ENCODE results near the gene CPED1.
"Not testable (repeated sequence)": the region's sequence is repeated elsewhere in the genome, so short reads cannot be mapped to it uniquely, and the experiment has no call there.

CPED1 gene

DNA sequence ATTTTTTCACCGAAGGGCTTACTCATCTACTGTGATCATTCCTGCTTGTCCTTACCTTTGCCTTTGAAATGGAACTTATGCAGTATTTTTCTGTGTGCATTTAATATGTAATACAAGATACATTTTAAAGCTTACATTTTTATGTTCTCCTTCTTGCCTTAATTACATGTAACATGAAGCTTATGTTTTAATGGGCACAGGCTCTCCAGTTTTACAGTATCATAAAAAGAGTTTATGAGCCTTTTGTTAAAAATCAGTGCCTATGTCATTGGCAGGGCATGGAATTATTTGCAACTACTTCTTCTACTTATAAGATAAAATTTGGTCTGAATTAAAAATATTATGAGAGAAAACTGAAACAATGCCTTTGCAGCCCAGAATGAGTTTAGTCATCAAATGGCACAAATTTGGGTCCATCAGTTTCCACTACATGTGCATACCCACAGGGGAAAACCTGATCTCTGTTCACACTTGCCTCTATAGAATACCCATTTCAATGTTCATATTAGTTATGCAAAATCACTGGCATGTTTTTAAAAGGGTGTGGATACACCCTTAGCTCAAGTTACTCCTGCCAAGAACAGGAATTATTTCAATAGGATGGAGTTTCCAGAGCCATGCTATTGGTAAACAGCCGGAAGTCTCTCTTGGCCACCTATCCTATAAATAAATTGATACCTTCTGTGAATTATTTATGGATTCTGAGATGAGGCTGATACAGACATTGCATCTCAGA, 312.3 kb downstream of the CPED1 start:
- no peak for DNase-seq

DNA sequence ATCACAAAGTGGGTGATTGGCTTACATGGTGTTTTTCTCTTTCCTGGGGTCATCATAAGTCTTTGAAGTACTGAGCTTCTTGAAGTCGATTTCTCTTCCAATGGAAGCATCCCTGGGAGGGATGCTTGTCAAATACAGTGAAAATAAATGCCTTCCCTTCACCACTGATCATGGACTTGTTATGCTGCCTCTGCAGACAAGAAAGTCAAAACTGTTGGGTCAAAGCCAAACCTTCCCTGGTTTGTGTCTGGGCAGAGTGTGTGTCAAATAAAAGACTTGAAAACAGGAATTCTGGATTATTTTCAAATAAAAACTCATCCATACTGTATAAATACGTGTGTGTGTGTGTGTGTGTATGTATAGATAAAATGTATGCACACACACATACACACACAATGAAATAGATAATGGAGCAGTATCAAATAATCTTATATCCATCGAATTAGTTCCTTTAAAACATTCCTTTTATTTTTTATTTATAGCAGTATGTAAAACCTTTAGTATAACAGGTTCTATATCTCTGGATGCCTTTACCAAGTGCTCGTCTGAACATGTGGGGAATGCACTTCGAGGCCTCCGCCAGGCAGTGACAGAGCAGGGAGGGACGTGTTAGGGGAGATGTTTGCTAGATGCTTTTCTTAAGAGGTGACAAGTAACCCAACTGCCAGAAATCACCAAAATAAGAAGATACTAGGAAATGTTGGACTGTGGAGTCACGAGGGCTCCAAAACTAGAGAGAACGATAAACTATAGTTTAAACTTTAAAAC, 313.1 kb downstream of the CPED1 start:
- no peak for DNase-seq

DNA sequence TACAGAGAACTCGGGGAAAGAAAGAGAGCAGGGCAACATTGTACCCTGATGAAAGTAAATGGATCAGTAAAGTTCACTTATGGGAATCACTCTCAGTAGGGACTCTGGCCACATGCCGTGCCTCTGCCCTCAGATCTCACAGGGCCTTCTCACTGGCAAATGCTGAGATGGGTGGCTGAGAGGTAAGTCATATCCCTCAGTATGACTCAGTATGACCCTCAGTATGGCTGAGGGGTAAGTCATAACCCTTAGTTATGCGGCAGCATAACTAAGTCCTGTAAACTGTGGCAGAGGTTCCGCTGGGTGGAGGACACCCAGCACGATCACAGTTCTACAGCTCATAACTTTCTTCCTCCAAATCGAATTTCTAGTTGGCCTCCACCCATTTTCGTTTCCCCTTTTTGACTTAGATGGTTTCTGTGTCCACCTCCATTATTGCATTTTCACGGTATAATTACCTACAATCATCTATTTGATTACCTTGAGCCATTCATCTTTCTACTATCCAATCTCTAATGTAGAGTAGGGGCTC, 313.8 kb downstream of the CPED1 start:
- DNase-seq: no peak

DNA sequence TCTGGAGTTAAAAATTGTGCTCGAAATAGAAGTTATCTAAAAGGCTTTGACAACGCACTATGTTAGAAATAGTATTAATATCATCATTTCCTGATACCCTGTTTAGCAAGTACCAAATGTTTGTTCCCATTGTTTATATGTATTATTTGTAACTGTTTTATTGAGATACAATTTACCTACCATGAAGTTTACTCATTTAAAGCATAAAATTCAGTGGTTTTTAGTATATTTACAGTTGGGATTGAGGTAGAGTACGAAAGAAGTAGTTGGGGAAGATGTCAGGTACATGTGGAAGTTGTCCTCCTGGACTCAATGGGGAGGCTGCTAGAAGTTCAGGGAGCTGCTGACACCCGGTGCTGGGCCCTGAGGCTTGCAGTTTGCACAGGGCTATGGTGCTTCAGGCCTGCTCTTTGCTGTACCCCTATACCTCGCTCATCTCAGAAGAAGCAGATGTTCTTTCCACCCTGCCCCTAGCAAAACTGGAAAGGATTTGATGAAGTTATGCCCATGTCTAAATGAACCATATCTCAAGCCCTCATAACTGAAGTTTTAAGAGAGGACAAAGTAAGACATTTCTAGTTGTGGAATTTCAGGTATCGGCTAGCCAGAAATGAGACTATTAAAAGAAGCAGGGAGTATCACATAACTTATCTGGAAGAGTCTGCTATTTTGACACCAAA, 315.1 kb downstream of the CPED1 start:
- DNase-seq: no peak

DNA sequence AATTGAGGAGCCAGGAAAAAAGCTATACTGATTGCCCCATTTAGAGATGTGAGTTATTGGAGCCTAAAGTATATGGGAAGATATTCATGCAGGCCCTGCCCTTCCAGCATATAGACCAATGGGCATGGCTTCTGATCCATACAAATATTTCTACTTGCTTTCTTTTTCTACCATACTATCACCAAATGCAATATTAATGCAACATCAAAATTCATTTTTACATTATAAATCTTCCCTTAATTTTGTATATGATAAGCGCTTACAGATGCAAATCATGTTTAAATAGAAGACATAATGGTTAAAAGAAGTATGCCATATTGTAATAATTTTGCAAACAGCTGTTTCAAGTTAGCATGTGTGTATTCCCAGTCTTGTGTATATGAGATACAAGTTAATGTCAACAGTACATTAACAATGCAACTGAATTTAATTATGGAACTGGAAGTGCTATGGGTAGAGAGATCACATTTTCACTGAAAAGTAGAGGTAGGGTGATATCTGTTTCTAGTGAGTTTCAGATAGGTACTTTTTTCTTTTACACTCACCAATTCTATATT, 315.7 kb downstream of the CPED1 start:
- no peak for DNase-seq

DNA sequence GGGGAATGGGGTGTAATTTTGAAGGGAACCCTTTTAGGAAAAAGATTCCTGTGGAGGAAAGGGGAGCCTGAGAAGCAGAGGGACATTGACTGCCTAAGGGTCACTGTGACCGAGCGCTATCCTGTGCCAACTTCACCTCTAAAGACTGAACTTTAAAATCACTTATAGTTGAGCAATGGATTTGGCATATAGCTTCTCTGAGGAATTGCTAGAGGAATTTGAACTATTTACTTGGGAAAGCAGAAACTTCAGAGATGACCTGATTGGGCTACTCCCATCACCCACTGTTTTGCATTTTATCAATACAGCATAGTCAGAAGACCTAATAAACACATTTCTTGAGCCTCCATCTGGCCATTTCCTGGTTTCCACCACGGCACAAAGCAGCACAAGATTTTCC, 316.6 kb downstream of the CPED1 start:
- no peak for DNase-seq

DNA sequence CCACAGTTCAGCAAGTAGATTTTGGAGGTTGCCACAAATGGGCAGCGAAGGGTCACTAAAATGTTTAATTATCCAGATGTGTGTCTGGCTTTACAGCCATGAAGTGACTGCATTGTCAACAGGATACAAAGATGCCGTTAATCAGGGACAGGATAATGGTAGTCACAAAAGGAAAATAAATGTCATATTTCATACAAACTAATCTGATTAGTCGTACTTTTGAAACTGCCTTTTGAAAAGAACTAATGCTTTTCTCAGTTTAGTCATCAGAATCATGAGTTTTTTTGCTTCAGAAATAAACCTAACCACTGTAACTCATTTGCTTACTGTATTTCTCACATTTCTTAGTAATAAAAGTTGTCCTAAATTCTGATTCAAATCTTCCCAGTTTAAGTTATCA, 318.1 kb downstream of the CPED1 start:
- DNase-seq: no peak

DNA sequence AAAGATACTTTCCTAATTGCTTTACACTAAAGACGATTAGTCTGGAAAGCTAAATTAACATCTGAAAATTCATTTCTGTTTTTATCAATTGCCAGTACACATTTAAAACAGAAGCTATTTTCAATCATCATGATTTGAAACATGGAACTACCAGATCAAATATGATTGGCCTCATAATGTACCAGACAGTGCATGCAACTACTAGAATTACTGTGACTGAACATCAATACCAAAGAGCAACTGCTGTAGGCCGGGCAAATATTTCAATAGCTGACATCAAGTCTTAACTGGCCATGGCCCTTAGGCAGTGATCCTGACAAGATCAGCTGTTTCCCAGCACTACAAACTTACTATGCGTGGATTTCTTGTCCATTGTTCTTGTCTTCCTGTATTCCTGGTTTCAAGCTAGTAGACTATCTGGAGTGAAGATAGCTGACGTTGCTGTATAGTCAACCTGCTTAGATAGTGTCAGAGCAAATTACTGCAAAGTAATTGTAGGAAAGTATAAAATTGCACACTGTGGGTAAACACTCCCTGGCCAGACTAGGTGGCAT, 318.6 kb downstream of the CPED1 start:
- no peak for DNase-seq

DNA sequence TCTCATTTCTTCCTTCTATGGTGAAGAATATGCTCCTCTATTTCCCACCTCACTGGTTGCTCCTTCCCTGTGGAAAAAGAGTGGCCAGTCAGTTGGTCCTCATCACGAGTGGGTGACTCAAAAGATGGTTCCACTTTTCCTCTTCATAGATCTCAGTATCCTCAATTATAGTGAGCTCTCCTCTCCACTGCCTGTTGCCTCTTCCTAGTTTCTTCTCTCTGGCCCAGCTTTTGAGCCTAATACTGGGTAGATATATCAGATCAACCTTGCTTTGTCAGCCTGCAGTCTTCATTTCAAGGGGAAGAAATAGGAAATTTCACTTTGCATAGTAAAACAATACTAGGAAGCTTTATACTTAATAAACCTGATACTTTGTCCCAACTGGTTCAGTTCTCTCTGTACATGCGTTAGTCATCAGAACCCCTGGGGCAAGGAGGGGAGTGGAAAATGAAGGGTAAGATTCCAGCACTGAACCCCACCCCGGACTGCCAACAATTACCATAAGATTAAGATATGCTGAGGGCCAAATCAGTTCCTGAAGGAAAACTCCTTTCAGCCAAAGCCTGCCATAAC, 324.8 kb downstream of the CPED1 start:
- DNase-seq: no peak

DNA sequence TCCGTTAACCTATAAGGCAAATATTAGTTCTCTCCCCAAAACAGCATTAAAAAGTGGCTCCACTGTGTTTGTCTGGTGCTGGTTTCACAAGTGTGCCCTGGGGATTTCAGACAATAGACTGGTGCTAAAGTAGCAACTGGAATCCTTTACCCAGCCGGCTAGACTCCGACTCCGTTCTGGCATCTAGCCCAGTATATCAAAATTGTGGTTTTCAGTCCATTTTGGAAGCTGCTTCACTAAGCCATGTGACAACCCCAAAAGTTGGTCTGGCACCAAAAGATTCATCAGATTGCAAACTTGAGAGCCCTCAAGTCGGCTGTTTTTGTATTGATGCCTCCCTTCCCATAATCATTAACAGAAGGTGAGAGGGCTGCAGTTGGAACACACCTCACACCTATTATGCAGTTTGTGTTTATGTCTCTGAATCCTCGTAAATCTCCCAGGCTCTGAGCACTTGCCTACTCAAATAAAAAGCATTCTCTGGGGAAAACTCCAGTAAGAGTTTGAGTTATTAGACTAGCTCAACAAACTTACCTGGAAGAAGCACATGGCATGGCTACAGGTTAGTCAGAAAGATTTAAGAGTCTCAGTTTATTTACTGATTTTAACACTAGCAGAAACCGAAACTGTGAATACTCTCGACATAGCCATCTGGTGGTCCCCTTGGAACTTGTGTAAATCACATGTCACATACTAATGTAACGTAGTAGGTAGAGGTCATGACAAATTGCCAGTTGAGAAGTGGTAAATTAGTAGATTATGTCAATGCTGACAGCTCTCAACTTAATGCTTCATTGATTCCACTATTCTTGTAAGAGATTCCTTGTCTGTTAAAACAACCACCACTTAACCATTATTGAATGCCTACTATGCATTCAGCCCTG, 325.5 kb downstream of the CPED1 start:
- DNase-seq: no peak

DNA sequence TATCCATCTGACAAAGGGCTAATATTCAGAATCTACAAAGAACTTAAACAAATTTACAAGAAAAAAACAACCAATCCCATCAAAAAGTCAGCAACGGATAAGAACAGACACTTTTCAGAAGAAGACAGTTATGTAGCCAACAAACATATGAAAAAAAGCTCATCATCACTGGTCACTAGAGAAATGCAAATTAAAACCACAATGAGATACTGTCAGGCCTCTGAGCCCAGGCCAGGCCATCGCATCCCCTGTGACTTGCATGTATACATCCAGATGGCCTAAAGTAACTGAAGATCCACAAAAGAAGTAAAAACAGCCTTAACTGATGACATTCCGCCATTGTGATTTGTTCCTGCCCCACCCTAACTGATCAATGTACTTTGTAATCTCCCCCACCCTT, 326.7 kb downstream of the CPED1 start:
- DNase-seq: not testable (repeated sequence)

DNA sequence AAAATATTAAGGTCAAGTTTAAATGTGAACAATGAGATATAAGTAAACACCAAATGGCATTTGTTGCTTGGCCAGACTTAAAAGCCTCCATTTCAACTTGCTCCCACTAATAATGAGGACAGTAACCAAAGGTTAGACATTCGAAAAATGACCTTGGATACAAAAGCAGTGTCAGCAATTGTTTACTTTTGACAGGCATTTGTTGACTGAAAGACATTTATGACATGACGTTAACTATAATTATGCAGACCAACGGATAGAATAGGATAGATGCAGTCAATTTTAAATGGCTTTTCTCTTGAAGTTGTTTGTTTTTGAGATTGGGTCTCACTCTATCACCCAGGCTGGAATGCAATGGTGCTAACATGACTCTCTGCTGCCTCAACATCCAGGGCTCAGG, 333.9 kb downstream of the CPED1 start:
- no peak for DNase-seq

DNA sequence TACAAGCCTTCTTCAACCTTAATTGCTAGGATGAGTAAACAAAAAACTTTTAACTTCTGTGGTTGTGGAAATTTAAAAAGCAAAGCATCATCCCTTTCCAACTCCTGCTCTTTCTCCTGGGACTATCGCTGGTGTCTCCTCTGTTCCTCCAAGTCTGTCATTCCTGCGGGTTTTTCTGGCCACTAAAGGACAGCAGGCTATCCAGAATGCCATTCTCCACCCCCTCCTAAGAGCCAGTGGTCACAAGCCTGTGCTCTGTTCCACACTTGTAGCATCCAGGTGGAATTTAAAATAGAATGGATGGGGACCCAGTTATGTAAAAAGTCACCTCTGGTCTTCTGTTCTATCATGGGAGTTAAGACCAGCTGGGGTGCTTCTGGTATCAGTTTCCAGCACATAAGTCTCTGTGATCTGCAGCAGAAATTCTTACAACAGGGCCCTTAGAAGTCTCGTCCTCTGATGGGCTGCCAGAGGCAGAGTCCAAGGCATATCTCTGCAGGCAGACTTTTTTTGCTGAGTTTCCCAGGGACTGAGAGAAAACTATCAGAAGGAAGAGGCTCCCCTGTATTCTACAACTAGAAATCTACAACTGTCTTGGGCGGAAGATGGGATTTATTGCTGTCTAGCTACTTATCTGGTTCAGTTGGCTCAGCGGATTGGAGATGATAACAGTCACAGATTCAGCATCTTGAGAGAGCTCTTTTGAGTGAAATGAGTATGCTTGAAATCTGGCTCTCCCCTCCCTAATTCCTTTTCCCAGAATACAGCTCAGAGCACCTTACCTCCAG, 335.2 kb downstream of the CPED1 start:
- no peak for DNase-seq

DNA sequence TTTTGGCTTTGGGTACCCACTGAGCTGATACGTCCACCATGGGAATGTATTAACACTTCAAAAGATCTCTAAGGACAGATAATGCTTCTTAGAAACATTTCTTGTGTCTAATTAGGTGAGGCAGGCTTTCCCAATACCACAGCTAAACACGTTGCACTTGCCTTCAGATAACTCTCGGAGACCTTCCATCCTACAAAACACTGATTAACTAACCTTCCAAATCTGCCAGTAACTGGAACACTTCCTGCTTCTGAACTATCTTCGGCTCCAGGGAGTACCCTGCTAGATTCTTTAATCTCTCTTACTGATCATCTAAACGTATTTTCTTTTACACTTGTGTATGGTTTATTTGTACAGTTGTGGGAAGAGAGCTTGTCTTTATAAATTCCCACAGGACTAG, 339.2 kb downstream of the CPED1 start:
- DNase-seq: no peak

DNA sequence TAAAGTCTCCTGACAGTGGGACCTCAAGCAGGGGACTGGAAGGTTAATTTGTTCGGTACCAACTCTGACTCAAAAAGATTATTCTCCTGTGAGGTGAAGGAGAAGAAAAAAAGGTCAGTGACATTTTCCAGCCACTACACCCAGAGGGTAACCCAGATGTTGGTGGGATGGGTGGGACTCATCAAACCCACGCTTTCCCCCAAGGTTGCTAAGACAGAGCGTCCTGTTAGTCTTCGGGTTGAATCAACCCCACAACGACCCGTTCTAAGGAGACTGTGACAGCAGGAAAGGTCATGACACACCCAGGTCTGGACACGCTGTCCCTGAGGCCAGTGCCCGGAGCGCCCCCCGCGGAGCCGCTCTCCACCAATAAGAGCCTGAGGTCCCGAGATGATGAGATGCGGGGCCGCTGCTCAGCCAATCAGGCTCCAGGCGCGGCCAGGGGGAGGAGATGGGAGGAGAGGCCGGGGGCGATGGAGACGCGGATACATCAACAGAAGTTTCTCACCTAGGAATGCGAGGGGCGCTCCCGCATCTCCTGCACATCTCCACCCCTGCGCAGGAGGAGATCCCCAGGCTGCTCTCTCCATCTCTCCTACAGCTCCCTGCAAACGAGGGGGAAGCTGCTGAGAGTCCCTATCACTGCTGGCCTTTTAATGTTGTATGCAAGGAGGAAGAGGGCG, 340.1 kb downstream of the CPED1 start, which contains the start of gene WNT16:
Gene WNT16, plus strand, starts transcription at position 493 of the 683 bp plus-strand sequence. CDS start 293 bp downstream, outside the sequence.
- DNase-seq: peak; percentile 26

DNA sequence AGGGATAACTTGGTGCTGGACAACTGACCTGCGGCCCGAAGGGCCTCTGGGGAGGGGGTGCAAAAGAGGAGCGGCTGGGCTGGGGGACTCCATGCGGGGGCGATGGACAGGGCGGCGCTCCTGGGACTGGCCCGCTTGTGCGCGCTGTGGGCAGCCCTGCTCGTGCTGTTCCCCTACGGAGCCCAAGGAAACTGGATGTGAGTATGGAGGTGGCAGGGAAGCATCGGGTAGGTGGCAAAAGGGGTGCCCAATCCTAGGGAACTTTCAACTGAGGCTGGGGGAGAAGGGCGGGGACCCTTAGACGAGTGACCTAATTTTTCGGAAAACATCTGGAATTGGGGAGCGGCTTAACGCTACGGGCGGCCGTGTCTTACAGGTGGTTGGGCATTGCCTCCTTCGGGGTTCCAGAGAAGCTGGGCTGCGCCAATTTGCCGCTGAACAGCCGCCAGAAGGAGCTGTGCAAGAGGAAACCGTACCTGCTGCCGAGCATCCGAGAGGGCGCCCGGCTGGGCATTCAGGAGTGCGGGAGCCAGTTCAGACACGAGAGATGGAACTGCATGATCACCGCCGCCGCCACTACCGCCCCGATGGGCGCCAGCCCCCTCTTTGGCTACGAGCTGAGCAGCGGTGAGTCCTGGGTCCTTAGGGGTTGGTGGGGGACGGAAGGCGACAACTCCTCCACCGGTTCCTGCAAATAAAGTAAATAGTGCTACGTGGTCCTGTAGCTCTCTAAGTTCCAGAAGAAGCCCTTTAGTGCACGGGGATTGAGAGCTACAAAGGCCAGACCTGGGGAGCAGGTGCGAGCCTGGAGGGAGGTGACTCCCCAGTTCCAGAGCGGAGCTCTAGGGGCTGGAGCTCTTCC, 340.9 kb downstream of the CPED1 start:
- DNase-seq: peak; percentile 53

DNA sequence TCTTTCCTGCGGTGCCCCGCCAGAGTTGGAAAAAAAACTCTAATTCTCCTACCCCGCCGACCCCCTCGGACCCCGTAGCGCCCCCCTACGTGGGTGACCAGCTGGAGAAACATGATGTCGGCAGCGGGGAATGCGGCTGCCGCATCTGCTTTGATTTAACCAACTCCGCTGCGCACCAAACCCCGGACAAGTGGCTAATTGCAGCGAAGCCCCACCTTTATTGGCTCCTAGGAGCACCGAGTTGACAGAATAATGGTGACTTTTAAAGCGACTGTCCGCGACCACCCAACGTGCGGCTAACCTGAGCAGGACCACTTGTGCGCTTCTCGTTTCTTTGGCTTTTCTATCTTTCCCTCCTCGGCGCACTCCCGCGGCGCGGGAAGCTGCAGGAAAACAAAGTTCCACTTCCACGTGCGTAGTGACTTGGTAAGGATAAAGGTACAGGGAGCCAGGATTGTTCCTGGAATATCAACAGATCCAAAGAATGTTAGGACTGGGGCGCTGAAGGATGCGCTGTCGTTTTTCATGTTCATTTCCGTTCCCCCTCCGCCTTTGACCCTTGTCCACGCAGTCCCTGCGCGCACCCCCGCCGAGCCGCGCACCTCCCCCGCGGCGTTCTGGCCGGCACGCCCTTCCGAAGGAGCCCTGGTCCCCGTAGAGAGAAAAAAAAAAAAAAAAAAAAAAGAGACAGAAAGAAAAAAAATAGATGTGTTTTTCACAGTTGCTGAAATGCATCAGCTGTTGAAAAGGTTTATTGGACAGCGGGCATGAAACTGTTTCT, 341.7 kb downstream of the CPED1 start:
- DNase-seq: no peak

DNA sequence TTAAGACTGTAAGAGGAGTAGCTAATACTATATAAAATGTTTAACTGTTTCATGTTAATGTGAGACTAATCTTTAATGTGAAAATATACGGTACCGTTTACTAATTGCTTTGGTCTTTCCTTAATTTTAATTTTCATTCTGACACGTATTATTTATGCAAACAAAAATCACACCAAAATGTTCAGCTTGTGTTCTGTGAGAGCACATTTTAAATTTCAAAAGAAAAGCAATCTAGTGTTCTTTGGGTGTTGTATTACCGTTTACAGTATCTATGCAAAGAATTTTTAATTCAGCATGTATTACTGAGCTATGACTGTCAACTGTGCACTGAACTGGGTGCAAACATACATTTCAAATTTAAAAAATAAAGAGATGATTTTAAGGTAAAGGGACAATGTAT, 342.5 kb downstream of the CPED1 start:
- no peak for DNase-seq

Data from stimulated activated CD8-positive, alpha-beta memory T cell treated with anti-CD3 and anti-CD28 coated beads, Interleukin-4, amount 100 ng/mL, for 48 hours (primary cell).